Adipose tissue (tissue), 3 donors: ENCODE data around the gene CYLD. TPM values are rescaled to one million over a fixed set of nuclear protein-coding genes. Genes with fewer than 3 reads are reported as not detected.

ENCODE experiments used
- H3K27ac ChIP-seq: one replicate; pipeline ENCODE4 v1.5.1; 2013; ENCODE audit warnings: low read depth, low read length
- WGBS, 3 donors: extraction: QIAGEN DNeasy Blood & Tissue Kit; methylation state at CpG; one replicate each; pipeline ENCODE4 v1.1.7; 2013; 5-methylcytosine and 5-hydroxymethylcytosine counted together
- polyA plus RNA-seq, 3 donors: library from polyadenylated mRNA; stranded (reverse); fragments of 200-250 nt; gene quantifications; one replicate each; pipeline ENCODE4 v1.2.3, GENCODE V29; 2013
- donor health status: healthy with polysubstance abuse.
- donor health status: Bipolar disorder and iron deficiency.
- donor health status: healthy.

CYLD gene
- polyA plus RNA-seq, 3 donors = 5.8 to 12.5 (median 11.9) TPM

DNA sequence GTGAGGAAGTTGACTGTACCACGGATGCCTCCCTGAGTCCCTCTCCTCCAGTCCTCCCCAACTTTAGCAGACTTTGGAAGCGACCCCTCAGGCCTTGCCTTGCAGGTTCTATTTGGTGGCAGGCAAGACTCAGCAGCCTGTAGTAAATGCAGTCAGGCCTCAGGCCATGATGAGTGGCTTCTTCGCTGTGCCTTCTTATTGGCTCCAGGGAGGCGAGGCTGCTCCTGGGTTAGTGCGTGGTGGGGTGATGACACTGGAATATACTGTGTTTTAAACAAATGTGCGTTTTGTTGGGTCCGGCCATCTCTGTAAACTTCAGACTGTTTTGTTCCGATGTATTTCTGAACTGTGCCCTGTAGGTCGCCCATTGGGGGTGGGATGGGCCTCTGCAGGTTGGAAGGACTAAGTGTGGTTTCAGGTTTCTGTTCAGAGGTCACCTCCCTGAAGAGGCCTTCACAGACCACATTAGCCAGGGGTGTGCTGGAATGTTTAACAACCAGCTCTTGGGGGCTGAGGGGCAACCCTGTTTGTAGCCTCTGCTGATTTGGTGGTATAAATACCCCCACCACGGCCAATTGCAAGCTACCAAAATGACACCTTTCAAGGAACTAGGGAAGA is 62.5 kb downstream of the CYLD start:
- 79 to 84% (median 83%) methylated on average over 10 of the region's 10 CpGs for whole genome bisulfite sequencing, 3 donors
- H3K27ac ChIP-seq = no peak overlapping the region

DNA sequence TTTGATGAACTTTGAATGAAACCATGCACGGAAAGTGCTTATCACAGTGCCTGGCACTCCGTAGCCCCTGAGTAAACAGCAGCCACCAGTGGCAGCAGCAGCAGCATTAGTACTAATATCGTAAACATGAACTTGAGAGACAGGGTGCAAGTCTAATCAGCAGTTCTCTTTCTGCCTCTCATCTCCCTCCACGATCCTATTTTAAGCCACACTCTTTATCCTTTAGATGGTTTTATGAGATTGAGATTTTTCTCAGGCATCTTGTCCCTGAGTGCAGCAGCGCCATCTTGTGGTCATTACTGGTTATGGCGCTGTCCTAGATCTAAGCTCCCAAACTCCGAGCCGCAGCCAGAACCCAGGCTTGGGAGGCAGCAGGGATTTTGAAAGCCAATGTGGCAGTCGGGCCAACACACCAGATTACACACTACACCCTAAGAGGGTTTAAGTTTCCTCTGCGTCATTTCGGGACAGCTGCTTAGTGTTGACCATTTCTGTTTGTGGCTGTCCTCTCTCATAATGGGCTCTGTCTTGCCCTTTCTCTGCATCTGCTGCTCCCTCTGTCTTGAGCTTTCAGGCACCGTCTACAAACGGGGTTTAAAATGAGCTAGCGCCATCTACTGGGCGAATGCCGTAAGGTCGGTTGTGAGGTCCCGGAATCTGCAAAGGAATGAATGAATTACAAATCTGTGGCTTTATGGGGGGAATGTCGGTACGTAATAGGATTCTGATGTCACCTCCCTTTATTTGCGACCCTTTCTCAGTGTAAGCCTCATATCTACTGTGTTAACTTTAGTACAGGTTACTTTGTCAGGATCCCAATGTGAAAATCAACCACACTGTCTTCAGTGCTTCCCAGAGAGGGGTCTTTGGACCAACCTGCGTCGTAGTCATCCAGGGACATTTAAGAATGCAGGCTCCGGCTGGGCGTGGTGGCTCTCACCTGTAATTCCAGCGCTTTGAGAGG is 64.5 kb downstream of the CYLD start:
- H3K27ac ChIP-seq = no peak overlapping the region
- WGBS, 3 donors = 8 to 14% (median 12%) methylated on average over 26 of the region's 26 CpGs

DNA sequence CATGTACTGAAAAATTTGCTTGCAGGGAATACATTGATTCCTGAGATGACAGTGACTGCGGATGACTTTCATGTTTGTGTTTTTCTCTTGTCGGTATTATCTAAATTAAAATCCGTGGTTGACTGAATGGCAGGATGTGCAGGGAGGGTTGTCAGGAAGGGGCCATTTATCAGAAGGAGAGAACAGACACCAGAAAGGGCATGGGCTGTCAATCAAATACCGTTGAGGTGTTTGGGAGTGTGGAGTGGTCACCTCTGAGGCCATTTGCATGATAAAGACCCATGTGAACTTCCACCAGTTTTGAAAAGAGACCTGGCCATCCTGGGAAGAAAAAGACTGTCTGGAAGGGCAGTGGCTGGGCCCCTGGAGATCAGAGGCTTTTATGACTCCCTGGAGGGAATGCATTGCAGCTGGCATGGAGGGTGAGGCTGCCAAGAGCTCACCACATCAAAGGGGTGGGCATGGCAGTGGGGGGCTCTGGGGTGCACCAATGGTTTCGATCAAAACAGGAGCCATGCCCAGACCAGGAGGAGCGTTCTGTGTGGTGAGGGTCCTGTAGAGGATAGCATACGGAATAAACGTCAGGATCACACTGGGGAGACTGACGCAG is 67.1 kb downstream of the CYLD start:
- H3K27ac ChIP-seq = no peak overlapping the region
- 67 to 70% (median 68%) methylated on average over 9 of the region's 9 CpGs for WGBS, 3 donors

DNA sequence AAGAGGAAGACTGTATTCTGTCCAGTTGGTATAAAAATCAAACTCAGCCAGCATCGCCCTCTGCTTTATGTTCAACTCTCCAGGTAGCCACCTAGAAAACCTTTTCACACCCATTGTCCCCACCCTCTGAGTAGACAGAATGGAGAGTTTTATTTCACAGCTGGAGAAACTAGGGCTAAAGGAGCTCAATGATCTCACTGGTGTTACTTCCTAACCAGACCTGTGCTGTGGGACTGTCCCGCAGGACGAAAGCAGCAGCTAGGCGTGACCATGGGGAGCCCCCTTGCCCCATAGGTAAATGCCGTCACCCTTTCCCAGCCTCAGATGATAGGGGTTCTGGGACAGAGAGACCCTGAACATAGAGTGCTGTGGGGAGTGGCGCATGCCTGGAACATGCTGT is 67.7 kb downstream of the CYLD start:
- WGBS, 3 donors = 89 to 95% (median 93%) methylated on average over 6 of the region's 6 CpGs
- H3K27ac ChIP-seq = no peak overlapping the region

DNA sequence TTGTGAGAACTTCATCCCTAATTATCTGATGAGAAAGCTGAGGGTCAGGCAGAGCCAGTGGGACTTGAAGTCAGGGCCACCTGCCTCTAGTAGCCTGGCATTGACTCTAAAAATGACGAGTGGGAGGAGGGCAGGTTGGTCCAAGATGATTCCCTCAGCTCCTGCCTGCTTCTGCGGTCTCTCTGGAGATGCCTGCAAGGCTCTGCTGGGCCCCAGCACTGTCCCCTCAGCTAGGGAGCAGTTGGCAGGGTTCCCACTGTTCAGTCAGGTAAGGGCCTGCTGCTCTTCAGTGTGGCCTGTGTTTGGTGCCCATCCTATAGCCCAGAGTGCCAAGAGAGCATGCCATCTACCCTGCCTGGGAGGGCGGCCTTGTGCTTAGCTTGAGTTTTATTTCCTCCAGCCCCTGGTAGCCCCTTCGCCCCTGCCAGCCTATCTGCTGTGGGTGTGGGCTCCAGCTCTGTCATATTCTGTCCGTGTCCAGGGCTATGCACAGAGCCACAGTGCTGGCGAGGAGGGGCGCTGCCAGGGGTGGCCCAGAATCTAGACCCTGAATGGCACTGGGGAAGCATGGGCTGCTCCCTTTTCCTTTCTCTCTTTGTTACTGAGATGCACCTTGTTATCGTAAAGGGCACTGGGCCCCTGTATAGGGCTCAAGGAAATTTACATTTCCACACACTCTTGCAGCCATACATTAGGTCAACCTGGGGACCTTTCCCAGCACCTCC is 68.5 kb downstream of the CYLD start:
- WGBS, 3 donors = 89 to 96% (median 90%) methylated on average over 8 of the region's 8 CpGs
- no peak overlapping the region for H3K27ac ChIP-seq

DNA sequence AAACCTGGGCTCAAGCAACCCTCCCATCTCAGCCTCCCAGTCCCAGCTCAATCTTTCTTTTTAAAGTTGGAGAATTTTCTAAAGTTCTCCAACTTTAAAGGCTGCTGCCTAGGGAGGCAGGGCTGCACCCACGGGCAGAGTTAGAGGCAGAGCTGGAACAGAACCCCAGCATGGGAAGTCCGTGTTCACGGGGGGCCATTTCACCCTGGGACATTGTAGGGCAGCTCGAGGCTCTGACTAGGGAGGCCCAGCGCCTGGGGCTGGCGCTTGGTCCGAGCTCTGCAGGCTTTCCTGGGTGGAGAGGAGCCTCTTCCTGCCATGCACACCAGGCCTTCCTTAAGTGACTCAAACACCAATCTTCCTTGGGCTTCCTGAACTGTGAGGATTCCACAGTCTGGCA is 70.2 kb downstream of the CYLD start:
- WGBS, 3 donors = 71 to 81% (median 74%) methylated on average over 7 of the region's 7 CpGs

DNA sequence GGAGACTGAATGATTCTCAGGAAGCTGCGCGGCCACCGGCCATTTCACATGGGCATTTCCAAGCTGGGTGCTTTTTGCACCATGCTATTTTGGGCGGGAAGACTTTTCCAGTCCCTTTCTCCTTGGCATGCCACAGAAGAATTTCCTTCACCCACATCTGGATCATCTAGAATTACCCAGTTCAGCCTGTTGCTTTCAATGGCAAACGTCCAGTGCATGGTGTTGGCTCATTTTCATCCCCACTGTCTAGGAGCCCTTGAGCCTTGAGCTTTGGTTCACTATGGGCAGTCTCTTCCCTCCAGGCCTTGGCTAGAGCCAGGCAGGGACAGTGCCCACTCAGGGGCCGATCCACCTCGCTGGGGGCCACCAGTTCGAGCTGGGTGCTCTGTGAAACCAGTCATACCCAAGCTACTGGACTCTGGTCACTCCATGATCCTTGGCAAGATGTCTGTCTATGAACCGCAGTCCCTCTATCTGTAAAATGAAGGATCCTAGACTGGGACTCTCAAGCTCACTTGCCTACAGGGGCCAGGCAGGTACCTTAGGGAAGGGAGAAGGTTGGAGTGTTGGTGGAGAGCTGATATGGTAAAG is 71.1 kb downstream of the CYLD start:
- 73 to 85% (median 77%) methylated on average over 9 of the region's 9 CpGs for WGBS, 3 donors
- H3K27ac ChIP-seq = no peak overlapping the region

More for the DNA sequence above, 70.2 kb downstream of the CYLD start:
- H3K27ac ChIP-seq = no peak overlapping the region

DNA sequence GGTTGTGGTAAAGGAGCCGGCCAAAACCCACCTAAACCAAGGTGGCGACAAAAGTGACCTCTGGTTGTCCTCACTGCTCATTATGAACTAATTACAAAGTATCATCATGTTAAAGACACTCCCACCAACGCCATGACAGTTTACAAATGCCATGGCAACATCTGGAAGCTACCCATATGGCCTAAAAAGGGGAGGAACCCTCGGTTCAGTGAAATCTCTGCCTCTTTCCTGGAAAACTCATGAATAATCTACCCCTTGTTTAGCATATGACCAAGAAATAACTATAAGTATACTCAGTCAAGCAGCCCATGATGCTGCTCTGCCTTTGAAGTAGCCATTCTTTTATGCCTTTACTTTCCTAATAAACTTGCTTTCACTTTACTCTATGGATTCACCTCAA is 72.2 kb downstream of the CYLD start:
- 72 to 80% (median 76%) methylated on average over 4 of the region's 4 CpGs for WGBS, 3 donors
- no peak overlapping the region for H3K27ac ChIP-seq

DNA sequence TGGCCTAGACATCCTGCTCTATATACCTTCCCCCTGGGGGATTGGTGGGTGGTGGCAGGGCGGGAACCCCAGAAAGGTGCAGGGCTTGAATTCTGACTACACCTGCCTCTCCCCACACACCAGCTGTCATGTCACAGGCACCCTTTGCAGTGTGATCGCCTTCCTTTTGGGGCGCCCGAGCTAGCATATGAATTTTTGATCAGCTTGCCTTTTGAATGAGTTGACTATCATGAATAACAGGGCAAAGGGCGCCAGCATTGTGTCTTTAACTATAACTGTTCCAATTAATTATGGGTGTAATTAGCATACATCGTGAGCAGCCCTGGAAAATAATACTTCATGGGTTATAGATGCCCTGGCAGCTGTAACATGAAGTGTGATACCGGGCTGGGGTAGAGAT is 72.7 kb downstream of the CYLD start:
- WGBS, 3 donors = 87 to 90% (median 89%) methylated on average over 7 of the region's 7 CpGs

DNA sequence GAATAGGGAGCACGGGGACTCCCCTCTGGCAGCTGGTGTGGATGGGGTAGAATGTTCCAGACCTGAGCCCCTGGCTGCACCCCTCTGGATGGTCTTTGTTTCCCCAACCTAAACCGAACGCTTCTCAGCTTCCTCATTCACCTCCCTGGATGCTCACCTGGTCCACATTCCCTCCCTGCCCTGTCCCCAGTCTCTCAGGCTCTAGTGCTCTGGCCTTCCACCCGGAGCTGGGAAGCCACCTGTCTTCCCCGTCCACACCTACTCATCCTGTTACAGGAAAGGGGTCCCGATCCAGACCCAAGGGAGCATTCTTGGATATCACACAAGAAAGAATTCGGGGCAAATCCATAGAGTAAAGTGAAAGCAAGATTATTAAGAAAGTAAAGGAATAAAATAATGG is 73.5 kb downstream of the CYLD start:
- WGBS, 3 donors = 76 to 84% (median 80%) methylated on average over 7 of the region's 7 CpGs
- no peak overlapping the region for H3K27ac ChIP-seq

More for the DNA sequence above, 72.7 kb downstream of the CYLD start:
- no peak overlapping the region for H3K27ac ChIP-seq

DNA sequence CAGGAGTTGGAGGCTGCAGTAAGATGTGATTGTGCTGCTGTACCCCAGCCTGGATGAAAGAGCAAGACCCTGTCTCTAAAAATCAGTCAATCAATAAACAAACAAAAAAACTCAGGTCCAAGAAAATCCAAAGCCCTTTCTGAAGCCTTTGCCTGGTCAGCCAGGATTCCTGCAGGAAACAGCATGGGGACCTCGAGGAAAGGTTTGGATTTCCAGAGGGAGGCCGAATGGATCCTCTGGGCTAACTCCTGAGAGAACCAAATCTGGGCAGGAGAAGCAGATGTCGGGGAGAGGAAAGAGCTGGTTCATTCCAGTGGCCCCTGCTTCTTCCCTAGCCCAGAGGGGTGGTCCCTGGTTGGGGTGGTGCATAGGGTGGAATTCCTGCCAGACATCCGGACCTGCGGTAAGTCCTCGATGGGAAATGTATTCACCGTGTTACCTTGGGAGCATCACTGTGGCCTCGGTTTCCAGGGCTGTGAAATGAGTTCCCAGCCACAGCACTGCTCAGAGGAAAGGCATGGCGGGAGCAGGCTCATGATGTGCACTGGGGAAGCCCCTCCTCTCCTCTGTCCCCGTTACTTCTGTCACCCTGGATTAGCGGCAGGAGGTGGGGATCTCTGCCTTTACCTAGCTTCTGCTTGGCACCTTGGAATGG is 75.1 kb downstream of the CYLD start:
- H3K27ac ChIP-seq = no peak overlapping the region
- WGBS, 3 donors = 86 to 92% (median 90%) methylated on average over 11 of the region's 11 CpGs

DNA sequence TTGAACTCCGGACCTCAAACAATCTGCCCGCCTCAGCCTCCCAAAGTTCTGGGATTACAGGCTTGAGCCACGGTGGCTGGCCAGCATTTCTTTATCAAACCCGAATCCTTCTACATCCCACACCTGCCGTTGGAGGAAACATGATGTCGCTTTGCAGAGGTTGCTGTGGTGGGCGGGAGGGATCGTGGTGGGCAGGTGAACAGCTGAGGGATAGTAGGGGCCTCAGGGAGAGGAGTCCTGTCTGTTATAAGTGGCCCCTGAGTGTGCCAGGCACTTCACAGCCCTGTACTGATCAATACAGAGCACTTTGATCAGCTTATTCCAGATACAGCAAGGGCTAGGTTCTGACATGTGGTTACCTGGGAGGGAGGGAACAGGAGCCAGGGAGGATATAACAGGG is 76.5 kb downstream of the CYLD start:
- no peak overlapping the region for H3K27ac ChIP-seq
- WGBS, 3 donors = 79 to 93% (median 87%) methylated on average over 8 of the region's 8 CpGs

DNA sequence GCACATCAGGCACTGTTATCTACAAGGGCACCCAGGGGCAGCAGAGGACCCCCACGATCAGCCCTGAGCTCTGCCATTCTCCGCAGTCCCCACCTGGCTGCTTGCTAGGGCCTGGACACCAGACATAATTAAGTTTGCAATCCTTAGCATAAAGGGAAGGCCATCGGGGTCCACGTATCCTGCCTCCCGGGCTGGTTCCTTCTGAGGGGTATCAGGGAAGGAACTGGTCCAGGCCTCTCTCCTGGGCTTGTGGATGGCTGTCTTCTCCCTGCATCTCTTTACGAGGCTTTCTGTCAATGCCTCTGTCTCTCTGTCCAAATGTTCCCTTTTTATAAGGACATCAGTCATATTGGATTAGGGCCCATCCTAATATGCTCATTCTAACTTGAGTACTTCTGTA is 77.8 kb downstream of the CYLD start:
- 84 to 93% (median 92%) methylated on average over 5 to 6 of the region's 6 CpGs for WGBS, 3 donors
- no peak overlapping the region for H3K27ac ChIP-seq

DNA sequence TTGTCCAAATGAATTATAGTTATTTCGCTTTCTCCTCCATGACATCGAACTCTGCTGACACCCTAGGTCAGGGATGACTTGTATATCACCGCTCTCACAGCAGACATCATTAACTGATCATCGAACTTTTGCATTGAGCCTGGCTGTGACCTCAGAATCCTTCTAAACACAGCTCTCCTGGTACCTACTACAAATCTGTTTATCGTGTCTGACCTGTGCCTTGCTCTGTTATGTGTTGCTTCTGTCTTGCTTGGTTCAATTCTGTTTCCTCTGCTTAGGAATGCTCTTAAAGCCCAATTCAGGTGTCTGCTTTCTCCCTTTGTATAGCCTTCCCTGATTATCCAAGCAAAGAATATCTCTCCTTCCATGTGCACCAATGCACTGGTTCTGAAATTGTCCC is 78.3 kb downstream of the CYLD start:
- WGBS, 3 donors = 87 to 91% (median 89%) methylated on average over 5 of the region's 5 CpGs
- H3K27ac ChIP-seq = no peak overlapping the region

DNA sequence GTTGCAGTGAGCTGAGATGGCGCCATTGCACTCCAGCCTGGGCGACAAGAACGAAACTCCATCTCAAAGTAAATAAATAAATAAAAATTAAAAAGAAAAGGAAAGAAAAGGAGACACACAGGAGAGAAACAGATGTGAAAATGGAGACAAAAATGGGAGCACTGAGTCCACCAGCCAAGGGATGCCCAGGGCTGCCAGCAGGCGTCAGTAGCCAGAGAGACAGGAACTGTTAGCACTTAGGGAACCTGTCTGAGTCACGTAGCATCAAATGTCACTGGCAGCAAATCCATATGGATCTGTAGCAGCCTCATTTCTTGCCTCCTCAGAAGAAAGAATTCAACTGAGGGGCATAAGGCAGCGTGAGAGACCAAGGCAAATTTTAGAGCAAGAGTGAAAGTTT is 79.7 kb downstream of the CYLD start:
- H3K27ac ChIP-seq = no peak overlapping the region
- 78 to 85% (median 84%) methylated on average over 6 of the region's 6 CpGs for WGBS, 3 donors

DNA sequence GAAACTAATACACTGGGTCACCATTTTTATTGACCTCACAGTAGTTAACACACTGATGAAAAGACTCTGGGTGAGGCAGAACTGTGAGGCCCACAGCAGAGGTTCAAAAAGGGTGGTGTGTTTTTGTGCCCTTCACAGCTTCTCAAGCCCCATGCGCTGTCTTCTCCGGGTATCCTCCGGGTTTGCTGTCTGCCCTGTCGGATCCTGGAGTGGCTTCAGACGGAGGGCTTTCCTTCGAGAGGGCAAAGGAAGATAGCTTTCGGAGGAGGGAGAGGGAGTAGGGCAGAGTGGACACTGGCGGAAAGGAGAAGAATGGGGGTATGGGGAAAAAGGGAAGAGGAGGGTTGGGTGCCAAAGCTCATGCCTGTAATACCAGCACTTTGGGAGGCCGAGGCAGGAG is 80.8 kb downstream of the CYLD start:
- 78 to 84% (median 83%) methylated on average over 9 of the region's 9 CpGs for WGBS, 3 donors
- no peak overlapping the region for H3K27ac ChIP-seq

DNA sequence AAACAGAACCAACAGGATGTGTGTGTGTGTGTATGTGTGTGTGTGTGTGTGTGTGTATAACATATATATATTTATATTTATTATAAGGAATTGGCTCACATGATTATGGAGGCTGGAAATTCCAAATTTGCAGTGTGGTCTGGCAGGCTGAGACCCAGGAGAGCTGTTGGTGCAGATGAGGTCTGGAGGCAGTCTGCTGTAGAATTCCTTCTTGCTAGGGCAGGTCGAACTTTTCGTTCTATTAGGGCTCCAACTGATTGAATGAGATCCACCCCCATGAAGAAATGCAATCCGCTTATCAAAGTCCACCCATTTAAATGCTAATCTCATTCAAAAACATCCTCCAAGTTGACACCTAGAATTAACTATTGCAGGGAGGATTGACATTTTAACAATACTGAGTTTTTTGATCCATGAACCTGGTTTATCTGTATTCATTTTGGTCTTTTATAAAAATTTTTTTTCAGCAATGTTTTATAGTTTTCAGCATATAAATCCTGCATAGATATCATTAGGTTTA is 85.0 kb downstream of the CYLD start:
- H3K27ac ChIP-seq = no peak overlapping the region
- WGBS, 3 donors = 78 to 87% (median 82%) methylated on average over 3 of the region's 3 CpGs
